ENCODE results near the gene EEF1AKMT1.

EEF1AKMT1 gene

DNA sequence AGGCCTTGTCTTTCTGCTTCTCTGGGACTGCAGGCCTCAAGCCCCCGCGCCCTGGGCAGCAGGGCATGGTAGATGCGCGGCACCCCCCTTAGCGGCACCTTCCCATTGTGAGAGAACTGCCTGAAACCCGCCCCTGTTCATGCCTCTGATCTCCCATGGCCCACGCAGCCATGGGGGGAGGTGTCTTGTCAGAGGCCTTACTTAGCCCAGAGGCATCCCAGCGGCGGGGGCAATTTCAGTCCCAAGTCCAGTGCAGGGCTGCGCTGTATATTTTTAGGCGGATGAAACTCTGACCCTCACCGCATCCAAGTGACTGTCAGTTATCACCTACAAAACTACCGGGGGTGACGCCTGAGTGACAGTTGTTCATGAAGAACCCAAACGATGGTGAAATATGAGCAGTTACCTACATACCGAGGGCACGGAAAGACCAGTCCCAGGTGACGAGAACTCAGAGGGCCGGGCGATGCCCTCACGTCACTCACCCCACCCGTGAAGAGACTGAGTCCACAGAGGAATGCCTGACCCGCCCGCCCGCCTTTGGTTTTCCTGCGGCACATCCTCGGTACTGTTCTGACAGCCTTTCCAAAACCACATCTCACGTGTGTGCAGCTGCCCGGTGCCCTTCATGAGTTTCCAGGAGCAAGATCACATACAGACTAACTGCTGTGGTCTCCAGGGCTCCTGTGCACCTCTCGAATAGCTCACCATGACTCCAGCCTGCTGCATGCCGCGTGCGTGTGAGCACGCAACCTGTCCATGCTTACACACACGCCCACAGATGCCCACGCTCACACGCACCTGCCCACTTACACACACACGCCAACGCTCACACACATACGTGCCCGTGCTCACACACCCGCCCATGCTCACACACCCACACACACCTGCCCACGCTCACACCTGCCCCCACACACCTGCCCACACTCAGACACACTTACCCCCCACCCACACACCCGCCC, 55.9 kb downstream of the EEF1AKMT1 start:
- DNase-seq: no peak

DNA sequence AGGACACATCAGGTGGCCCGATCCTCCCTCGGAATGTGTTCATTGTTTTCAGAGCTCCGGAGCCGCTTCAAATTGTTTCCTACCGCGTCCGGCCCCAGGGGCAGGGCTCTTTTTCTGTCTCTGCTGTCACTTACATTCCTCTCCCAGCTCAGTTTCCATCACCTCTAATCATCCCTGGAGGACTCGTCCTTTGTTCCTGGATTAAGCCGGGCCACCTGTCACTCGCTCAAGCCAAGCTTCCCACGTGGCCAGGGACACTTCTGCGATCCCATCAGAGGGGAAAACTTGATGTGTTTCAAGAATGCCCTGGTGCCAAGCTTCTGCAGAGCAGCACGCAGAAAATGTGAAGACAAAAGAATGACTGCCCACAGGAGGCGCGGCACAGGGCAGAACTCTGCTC, 56.8 kb downstream of the EEF1AKMT1 start:
- no peak for DNase-seq

DNA sequence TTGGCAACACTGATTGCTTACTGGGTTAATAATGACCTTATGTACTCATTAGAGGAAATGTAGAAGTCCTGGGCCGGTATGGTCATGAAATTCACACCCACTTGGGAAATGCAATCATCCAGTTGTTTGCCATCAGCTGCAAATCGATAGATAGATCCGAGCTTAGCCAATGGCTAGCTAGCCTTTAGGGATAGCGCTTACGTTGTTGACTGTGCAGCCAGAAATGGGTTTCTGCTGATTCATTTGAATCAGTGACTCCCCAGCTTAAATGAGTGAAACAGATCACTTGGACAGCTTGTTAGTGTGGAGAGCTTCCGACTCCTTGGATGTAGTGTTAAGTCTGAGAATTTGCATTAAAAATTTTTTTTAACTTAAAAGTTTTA, 58.4 kb downstream of the EEF1AKMT1 start:
- DNase-seq: no peak

DNA sequence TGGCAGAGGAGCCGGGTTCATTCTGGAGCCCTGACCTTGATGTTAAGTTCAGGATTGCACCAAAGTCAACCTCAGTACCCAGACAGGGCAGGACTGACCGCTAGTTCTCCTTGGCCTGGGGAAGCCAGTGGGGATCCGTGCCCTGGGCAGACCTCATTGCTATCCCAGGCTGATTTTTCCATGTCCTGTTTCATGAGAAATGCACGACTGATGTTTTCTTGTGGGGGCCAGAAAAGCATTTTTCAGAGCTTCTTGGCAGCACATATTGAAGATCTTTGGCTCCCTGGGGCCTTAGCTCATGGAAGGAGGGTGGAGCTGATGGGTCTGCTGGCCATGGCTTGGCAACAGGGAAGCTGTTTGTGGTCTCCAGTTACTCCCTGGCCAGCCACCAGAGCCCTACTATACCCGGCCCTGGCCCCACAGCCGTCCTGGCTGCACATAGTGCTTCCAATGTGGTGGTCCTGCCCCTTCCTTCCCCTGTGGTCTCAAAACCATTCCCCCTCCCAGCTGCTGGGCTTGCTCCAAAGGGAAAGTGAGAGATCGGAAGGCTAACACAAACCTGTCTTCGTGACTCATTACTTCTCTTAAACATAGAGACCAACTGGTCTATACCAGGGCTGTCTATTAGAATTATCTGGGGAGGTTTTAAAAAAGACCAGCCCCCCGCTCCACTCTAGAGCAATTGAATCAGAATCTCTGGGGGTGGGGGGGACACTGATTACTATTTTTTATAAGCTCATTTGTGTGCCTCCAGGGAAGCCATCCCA, 59.0 kb downstream of the EEF1AKMT1 start:
- DNase-seq: no peak

DNA sequence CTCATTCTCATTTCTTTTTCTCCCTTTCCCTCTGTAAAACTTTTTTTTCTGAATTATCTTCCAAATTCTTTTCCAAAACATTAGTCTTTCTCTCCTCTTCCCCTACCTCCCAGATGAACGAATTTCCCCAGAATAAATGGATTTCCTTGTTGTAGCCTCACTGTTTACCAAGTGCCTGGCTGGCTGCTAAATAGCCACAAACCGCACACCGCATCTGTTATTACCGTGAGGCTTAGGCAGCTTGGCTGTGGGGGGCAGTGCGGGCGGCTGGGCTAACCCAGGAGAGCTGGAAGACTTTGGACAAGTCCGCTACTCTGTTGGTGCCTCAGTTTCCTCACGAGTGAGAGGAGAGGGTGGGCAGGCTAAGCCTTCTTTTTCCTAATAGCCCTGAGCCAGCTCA, 59.6 kb downstream of the EEF1AKMT1 start:
- DNase-seq: no peak

DNA sequence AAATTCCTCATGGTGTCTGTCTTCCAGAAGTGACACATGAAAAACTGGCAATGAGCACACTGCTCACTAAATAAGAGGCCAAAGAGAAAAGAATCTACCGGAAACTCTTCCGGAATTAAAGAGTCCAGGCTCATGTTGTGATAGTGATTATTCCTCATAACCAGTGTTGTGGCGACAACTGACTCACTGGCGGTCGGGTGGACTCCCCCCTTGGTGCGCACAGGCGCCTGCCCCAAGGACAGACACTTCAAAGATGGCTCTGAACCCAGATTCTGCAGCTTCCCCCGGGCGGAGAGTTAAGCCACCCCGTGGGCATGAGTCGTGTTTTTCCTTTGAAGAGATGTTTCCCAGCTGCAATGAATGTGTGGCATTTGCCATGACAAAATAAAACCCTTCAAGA, 60.0 kb downstream of the EEF1AKMT1 start:
- DNase-seq: no peak

DNA sequence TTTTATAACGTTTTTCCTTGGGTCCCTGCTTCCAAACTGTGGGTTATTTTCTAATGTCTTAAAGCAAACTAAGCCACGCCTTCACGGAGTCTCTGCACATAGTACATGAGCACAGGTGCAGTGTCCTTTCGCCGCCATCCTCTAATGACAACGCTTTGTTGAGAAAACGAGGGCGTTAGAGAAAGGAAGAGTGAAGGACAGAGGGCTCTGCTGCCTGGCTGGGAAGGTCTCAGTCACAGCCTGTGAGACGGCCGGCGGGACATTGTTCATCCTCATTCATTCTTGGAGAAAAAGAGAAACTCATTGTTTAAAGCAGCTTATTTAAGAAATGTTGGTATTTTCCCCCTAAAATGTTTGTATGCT, 60.8 kb downstream of the EEF1AKMT1 start:
- DNase-seq: no peak

DNA sequence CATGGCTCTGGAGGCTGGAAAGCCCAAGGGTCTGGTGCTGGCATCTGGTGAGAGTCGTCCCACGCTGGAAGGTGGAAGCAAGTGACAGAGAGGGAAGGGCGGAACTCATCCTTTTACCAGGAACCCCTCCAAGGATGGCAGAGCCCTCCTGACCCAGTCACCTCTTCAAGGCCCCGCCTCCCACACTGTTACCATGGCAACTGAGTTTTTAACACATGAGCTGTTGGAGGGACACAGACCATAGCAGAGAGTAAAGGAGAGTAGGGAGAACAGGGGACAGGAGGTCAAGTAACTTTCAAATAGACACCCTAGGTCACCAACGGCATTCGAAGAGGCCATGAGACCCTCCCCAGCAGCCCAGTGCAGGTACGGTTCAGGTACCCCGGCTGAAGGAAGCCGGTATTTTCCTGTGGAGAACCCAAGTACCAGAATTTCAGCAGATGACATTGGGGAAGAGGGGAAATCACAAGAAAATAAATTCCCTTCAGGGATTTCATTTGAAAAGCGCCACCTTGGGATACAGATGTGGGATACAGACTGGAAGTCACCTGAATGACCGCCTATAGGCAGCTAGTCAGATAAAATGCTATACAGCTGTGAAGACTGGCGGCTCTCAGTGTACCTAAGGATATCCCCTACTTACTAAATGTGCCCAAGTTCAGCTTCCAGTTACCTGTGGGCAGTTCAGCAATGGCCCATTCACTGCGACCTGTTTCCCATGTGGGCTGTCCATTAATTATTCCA, 62.3 kb downstream of the EEF1AKMT1 start:
- DNase-seq: no peak

DNA sequence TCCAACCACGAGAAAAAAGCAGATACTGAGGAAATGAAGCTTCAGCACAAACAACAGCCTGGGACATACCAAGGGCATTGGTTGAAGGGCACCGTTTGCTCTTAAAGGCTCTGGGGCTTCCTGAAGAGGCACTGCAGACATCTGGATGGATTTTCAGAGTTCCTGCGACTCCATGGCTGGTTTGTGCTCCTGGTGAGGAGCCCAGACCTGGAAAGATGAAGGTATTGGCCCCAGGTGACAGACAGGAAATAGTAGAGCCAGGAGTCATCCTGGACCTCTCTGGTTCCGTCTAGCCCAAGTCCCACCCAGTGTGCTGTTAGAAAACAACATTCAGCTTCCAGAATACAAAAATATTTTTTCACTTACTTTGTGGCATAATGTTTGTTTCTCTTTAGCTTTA, 64.0 kb downstream of the EEF1AKMT1 start:
- DNase-seq: no peak

DNA sequence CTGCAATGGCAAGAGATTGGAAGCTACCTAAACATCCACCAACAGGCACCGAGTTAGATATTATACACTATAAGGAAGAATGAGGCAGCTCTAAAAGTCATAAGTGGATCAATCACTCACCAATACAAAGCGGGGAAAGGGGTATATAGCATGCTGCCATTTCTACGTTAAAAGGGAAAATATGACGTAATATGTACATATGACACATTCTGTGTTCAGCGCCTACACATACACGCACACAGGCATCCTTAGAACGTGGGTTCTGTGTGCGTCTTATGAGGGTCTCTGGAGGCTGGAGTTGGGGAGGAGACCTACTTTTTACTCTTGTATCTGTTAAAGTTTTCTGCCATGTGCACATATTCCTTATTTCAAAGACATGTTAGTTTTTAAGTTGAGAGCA, 64.4 kb downstream of the EEF1AKMT1 start:
- DNase-seq: no peak

DNA sequence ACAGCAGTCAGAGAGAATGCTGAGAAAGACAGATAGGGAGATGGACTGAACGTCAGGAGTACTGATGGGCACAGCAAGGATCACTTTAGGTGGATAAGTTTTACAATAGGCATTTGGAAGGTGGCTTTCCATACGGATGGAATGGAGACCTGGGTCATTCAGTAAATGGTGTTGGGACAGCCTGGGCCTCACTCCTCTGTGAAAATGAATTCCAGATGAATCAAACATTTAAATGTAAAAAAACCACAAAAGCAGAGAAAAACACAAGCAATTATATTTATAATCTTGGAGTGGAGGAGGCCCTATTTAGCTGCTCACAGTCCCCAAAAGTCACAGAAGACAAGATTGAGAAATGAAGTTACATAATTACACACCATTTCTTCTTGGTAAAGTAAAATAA, 65.5 kb downstream of the EEF1AKMT1 start:
- DNase-seq: no peak

DNA sequence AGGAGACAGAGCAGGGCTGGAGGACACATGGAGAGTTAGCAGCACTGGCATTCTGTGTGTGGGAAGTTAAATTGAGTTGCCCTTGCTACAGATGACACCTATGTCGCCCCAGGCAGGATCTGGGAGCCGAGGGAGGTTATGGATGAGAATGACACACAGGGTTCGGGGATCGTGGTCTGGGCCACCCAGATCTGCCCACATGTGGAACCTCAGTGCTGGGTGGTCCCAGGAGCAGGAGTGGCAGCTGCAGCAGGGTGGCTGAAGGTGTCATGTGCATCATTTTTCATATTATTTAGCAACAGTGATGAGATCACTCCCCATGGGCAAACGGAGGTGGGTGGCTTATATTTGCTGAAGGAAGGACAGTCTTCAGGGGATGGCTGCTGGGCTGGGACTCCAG, 67.1 kb downstream of the EEF1AKMT1 start:
- DNase-seq: no peak

DNA sequence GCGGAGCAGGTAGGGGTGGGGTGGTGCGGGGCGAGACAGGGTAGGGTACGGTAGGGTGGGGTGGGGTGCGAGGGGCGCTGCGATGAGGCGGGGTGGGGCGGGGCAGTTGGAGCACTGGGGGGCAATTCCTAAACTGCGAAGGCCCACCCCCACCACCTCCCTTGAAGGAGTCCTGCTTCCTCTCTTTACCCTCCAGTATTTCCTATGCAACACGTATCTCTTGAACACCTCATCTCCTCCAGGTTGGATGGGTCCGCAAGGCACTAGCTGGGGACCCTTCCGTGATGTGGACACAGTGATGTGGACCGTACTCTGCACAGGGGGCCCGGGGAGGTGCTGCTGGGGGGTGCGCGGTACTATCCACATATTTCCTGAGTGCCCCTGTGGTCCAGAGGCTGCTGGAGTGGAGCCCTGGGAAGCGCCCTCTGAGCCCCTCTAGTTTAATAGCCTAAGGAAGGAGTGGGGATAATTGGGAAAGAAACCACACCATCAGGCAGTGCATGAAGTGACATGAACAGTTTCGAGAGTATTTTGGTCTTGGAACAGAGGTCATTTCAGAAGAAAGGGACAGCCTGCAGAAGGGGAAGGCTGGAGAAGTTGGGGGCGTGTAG, 69.2 kb downstream of the EEF1AKMT1 start:
- DNase-seq: no peak

DNA sequence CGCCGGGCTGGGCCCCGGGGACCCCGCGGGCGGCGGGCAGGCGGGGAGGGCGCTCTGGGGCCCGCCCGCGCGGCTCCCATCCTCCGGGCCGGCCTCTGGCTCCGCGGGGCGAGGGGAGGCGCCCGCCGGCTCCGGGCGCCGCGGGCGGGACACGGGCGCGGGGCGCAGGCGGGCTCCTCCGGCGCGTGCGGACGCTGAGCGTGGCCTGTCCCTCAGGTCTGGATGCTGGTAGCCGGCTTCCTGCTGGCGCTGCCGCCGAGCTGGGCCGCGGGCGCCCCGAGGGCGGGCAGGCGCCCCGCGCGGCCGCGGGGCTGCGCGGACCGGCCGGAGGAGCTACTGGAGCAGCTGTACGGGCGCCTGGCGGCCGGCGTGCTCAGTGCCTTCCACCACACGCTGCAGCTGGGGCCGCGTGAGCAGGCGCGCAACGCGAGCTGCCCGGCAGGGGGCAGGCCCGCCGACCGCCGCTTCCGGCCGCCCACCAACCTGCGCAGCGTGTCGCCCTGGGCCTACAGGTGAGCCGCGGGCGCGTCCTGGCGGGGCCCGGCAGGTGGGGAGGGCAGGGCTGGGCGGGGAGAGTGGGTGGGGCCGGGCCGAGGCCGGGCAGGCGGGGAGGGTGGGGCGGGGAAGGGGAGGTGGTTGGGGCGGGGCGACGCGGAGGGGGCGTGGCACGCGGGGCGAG, 69.8 kb downstream of the EEF1AKMT1 start:
- peak; percentile 79 for DNase-seq

DNA sequence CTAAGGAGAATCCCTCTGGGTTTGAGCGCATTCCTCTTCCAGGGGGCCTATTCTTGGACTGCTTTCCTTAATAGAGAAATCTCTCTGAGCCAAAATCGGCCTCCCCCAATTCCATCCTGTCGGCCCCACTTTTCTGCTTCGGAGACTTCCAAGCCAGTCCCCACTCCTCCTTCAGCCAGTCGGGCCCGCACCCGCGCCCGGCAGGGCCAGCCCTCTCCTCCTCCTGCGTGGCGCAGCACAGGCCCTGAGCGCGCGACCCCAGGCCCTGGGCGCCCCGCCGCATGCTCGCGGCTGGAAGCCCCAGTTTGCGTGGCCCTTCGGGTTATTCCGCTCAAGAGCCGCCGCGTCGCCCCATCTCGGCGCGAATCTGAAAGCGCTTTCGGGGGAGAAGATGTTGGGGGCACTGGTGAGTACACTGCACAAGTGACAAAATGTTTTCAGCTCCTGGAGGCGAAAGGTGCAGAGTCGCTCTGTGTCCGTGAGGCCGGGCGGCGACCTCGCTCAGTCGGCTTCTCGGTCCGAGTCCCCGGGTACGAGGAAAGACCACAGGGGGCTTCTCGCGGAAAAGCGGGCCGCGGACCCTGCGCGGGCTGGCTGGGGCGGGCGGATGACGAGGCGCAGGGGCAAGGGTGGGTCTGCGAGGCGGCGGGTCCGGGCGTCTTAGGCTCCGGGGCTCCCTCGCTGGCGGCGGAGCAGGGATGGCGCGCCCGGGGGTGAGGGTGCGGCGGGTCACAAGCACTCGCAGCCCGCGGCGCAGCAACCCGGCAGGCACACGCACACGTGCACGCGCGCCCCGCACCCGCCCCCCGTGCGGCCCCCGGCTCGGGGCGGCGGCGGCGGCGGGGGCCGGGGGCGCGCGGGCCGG, 70.6 kb downstream of the EEF1AKMT1 start, which contains the start of gene IL17D:
Gene IL17D (plus strand): TSS at position 785 of the 865 bp plus-strand sequence. CDS start 303 bp downstream, outside the sequence.
- peak; percentile 37 for DNase-seq

DNA sequence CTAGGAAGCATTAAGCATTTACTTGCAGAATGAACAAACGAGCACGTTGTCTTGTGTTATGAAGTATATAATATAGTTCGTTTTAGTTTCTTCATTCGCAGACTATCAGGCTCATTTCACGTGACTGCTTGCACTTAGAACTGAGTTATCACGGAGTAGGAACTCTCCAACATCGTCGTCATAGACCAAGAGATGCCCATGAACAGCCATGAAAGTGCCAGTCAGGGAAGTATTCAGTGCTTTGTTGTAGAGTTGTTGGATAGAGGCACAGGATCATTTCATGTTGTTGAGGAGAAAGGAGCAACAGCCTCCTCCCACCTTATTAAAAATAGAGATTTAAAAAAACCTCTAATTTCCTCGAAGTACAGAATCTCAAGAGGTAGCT, 71.2 kb downstream of the EEF1AKMT1 start:
- DNase-seq: no peak

DNA sequence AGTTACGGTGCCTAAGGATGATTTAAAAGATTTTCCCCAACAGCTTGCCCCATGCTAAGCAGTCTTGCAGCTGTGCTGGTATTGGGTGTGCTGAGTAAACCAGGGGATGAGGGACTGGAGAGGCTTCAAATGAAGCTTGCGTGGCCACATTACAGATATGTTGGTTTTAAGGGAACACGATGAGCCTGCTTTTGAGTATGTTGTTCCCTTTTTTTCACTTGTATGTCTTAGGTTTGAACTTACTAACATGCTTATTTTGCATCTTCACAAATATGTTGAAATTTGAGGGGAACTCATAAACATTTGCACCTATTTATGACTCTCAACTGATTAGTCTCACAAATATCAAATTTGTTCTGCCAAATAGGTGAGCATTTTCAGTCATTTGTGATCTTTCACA, 72.3 kb downstream of the EEF1AKMT1 start:
- no peak for DNase-seq

DNA sequence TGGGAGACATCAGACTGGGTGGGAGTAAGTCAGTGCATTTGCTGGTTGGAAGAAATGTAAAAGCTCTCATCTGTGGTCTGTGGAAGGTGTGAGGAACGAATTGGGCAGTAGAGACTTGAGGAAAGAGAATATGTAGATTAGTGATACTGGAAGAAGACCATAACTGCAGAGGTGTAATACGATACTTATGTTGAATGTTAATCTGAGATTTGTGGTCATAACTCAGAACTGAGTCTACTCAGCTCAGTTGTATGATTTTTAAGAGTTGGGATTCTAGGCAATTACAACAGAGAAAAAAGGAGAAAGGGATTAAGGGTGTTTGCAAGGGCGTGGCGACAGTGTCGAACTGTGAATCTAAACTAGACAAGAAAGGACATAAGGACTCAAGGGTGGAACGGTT, 73.5 kb downstream of the EEF1AKMT1 start:
- no peak for DNase-seq

DNA sequence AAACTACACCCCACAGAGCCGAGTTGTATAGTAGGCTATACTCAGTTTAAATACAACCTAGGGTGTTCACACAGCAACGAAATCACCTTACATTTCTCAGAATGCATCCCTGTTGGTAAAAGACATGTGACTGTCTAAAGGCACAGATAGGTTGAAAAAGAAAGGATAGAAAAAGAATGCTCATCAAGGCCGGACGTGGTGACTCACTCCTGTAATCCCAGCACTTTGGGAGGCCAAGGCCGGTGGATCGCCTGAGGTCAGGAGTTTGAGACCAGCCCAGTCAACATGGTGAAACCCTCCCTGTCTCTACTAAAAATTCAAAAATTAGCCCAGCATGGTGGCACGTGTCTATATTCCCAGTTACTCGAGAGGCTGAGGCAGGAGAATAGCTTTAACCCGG, 74.0 kb downstream of the EEF1AKMT1 start:
- no peak for DNase-seq

DNA sequence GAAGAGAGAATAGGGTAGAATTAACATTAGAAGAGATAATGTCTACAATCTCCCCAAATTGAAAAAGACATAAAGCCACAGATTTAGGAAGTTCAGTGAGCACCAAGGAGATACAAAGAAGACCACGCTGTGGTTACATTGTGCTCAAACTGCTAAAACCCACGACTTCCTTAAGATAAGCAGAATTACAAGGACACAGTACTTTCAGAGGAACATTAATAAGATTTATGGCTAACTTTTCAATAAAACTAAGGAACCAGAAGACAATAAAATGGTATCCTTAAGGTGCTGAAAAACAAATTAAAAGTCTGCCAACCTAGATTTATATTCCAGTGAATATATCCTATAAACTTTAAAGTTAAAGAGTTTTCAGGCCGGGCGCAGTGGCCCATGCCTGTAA, 77.7 kb downstream of the EEF1AKMT1 start:
- no peak for DNase-seq

DNA sequence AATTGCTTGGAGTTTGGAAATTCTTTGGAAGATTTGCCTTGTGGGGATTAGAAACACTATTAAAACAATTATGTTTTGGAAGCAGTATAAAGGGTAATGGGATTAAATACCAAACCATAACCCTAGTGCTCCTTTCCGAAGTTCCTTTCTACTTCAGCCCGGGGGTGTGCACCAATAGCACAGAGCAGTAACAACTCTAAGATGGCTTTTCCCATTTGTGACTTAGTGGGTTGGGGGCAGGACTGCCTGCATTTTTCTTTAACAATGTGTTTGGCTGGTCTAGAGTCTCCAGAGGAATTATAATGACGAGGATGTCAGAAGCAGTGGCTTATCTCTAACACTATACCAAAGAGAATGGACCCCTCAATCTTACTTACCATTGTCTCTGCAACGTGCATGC, 82.1 kb downstream of the EEF1AKMT1 start:
- no peak for DNase-seq

All from activated naive CD4-positive, alpha-beta T cell treated with Interleukin-2 at 50 U/mL for 16 hours (primary cell).